Smooth muscle cell (in vitro differentiated cells): ENCODE measurements around the gene KAZALD1. TPM values are rescaled to one million over a fixed set of nuclear protein-coding genes. Genes with fewer than 3 reads are reported as not detected.

Source experiments
- DNase-seq: peaks from one replicate; lab custom pipeline; 2025; ENCODE audit not compliant: unreplicated experiment; lab: John Stamatoyannopoulos, UW
- H2AFZ ChIP-seq: fragments of 200-600 bp; sonication (generic); 2 replicates; pipeline ENCODE4 v1.6.0; 2016; ENCODE audit warnings: antibody characterized with exemption, low read depth, mild to moderate bottlenecking
- H3F3A ChIP-seq: fragments of 200-600 bp; sonication (generic); 2 replicates; pipeline ENCODE4 v1.6.0; 2017; ENCODE audit warnings: antibody characterized with exemption, low read depth
- H3K27ac ChIP-seq: fragments of 200-600 bp; sonication (generic); 2 replicates; pipeline ENCODE4 v1.5.1; 2016; ENCODE audit warnings: low read depth, mild to moderate bottlenecking
- H3K27me3 ChIP-seq: fragments of 200-600 bp; sonication (generic); 2 replicates; pipeline ENCODE4 v1.6.1; 2016; ENCODE audit warnings: low read depth, mild to moderate bottlenecking
- H3K36me3 ChIP-seq: fragments of 200-600 bp; sonication (generic); 2 replicates; pipeline ENCODE4 v1.5.1; 2016; ENCODE audit warnings: low read depth
- H3K4me1 ChIP-seq: fragments of 200-600 bp; sonication (generic); 2 replicates; pipeline ENCODE4 v1.5.1; 2016; ENCODE audit warnings: low read depth
- H3K4me2 ChIP-seq: fragments of 200-600 bp; sonication (generic); 2 replicates; pipeline ENCODE4 v1.6.0; 2016; ENCODE audit warnings: mild to moderate bottlenecking
- H3K4me3 ChIP-seq: fragments of 200-600 bp; sonication (generic); 2 replicates; pipeline ENCODE4 v1.5.1; 2016; ENCODE audit warnings: mild to moderate bottlenecking
- H3K79me2 ChIP-seq: fragments of 200-600 bp; sonication (generic); 2 replicates; pipeline ENCODE4 v1.6.0; 2016; ENCODE audit warnings: low read depth, mild to moderate bottlenecking
- H3K9ac ChIP-seq: fragments of 200-600 bp; sonication (generic); 2 replicates; pipeline ENCODE4 v1.6.0; 2016; ENCODE audit warnings: low read depth
- H3K9me3 ChIP-seq: fragments of 200-600 bp; sonication (generic); replicated peaks from 2 replicates; pipeline ENCODE4 v1.5.1; 2016; ENCODE audit warnings: low read depth
- H4K20me1 ChIP-seq: fragments of 200-600 bp; sonication (generic); 2 replicates; pipeline ENCODE4 v1.6.0; 2016; ENCODE audit warnings: low read depth
- CTCF ChIP-seq: fragments of 200-600 bp; sonication (generic); IDR thresholded peaks from 2 replicates; pipeline ENCODE4 v1.5.1; 2017; ENCODE audit warnings: borderline replicate concordance, mild to moderate bottlenecking, antibody characterized with exemption; ENCODE audit not compliant: insufficient read depth, poor library complexity, severe bottlenecking
- WGBS: methylation state at CpG from one replicate; pipeline ENCODE4 v1.1.7; 2016; ENCODE audit warnings: low lambda C conversion rate; 5-methylcytosine and 5-hydroxymethylcytosine counted together
- polyA plus RNA-seq: library from polyadenylated mRNA; unstranded; fragments of >200 nt; fragmentation: Nextera tagmentation; extraction: Ambion mirVana; gene quantifications from 2 replicates; pipeline ENCODE4 v1.2.1, GENCODE V29; 2016
- total RNA-seq: library from RNA; depleted of rRNA; stranded (reverse); fragments of >200 nt; gene quantifications from 2 replicates; pipeline ENCODE4 v1.2.3, GENCODE V29; 2014

Gene KAZALD1
- total and polyA plus RNA-seq, 2 experiments from 2014 or later, result 13.1 to 20.4 TPM

GRCh38 chr10:101092881-101093354, 31.1 kb downstream of the KAZALD1 start:
- Histone ChIP-seq H3K79me2 (no peaks in the 10 kb centered on the region), H3K27me3 (peaks cover 26% of the 10 kb centered on the region), H3K4me3 (no peak overlapping the region), H3K4me2 (no peak overlapping the region), H3K9ac (no peak overlapping the region), H3K4me1 (no peaks in the 10 kb centered on the region), H2AFZ (no peak overlapping the region), H4K20me1 (no peaks in the 10 kb centered on the region), H3F3A (no peaks in the 10 kb centered on the region), H3K9me3 (no peaks in the 10 kb centered on the region), H3K36me3 (no peaks in the 10 kb centered on the region), H3K27ac (no peak overlapping the region)
- TF ChIP-seq CTCF, result no peak
- DNase-seq, result no peak
- WGBS, result 74% methylated on average over 8 of the region's 9 CpGs

GRCh38 chr10:101094121-101094879, 32.5 kb downstream of the KAZALD1 start:
- H3K36me3 ChIP-seq, result no peaks in the 10 kb centered on the region
- no peaks in the 10 kb centered on the region for H3K9me3 ChIP-seq
- no peaks in the 10 kb centered on the region for H3F3A ChIP-seq
- H3K79me2 ChIP-seq, result no peaks in the 10 kb centered on the region
- 82% methylated on average over 14 of the region's 14 CpGs for WGBS
- H2AFZ ChIP-seq, result no peak overlapping the region
- no peak overlapping the region for H3K9ac ChIP-seq
- no peak overlapping the region for H3K4me2 ChIP-seq
- H3K4me1 ChIP-seq, result no peaks in the 10 kb centered on the region
- TF ChIP-seq CTCF, result no peak
- H3K4me3 ChIP-seq, result no peak overlapping the region
- no peak overlapping the region for H3K27ac ChIP-seq
- no peak for DNase-seq
- no peaks in the 10 kb centered on the region for H4K20me1 ChIP-seq
- H3K27me3 ChIP-seq, result peaks cover 18% of the 10 kb centered on the region

- H4K20me1 ChIP-seq, result no peaks in the 10 kb centered on the region
- no peaks in the 10 kb centered on the region for H3K4me1 ChIP-seq
- 88% methylated on average over 6 of the region's 6 CpGs for WGBS
- H3K36me3 ChIP-seq, result no peaks in the 10 kb centered on the region
- no peak overlapping the region for H3K4me2 ChIP-seq
- H3F3A ChIP-seq, result no peaks in the 10 kb centered on the region
- no peak overlapping the region for H2AFZ ChIP-seq
- no peaks in the 10 kb centered on the region for H3K9me3 ChIP-seq
- DNase-seq, result no peak
- H3K79me2 ChIP-seq, result no peaks in the 10 kb centered on the region
- TF ChIP-seq CTCF, result no peak
- H3K27ac ChIP-seq, result no peak overlapping the region
- H3K4me3 ChIP-seq, result no peak overlapping the region
- H3K27me3 ChIP-seq, result peaks cover 23% of the 10 kb centered on the region
- H3K9ac ChIP-seq, result no peak overlapping the region
These were observed 33.2 kb downstream of the KAZALD1 start for GRCh38 chr10:101095004-101095403.
